SK-N-SH treated with all-trans-retinoic acid at 6 μM for 48 hours (cell line): ENCODE measurements around the gene SLC6A8.
"Not testable (repeated sequence)": the region's sequence is repeated elsewhere in the genome, so short reads cannot be mapped to it uniquely, and the experiment has no call there.

Source experiments
- ARNTL ChIP-seq: fragments of 450-650 bp; formaldehyde crosslinking; IDR thresholded peaks from 2 replicates; pipeline ENCODE4 v1.5.0; 2020; ENCODE audit warnings: low read depth, mild to moderate bottlenecking, moderate library complexity, borderline replicate concordance
- ESRRG ChIP-seq: fragments of 250-450 bp; sonication (Bioruptor Pico); IDR thresholded peaks from 2 replicates; pipeline ENCODE4 v1.6.1; 2021; ENCODE audit warnings: mild to moderate bottlenecking
- PATZ1 ChIP-seq: fragments of 250-450 bp; sonication (Bioruptor Pico); IDR thresholded peaks from 2 replicates; pipeline ENCODE4 v1.8.0; 2020; ENCODE audit warnings: mild to moderate bottlenecking, moderate library complexity, borderline replicate concordance

- not testable (repeated sequence) for TF ChIP-seq PATZ1 (CRISPR knock-in tag); ARNTL (CRISPR knock-in tag); ESRRG
These were observed 17.8 kb downstream of the SLC6A8 start for GRCh38 chrX:153705403-153706060.
